IMR-90 (cell line): ENCODE results near the gene TCOF1. TPM values are rescaled to one million over a fixed set of nuclear protein-coding genes. Genes with fewer than 3 reads are reported as not detected.

Source experiments
- ATAC-seq: fragments of 200-7000 bp; cut with Tn5 transposase; 2 replicates; pipeline ENCODE4 v1.9.1; 2020; ENCODE audit warnings: low read depth, mild to moderate bottlenecking, moderate library complexity
- BruUV-seq: library from RNA; stranded (reverse); fragments of 400-500 nt; replicated peaks from 2 replicates; lab custom pipeline; 2021; lab: Mats Ljungman, UMichigan
- CTCF ChIA-PET: fragments of 300-600 bp; formaldehyde crosslinking; extraction: SDS; loops from one replicate; lab custom pipeline; 2021; ENCODE audit warnings: antibody characterized with exemption; lab: Yijun Ruan, JAX
- POLR2A ChIA-PET: fragments of 300-600 bp; sonication (Branson Sonifier 250); formaldehyde crosslinking; loops from one replicate; lab custom pipeline; 2022; ENCODE audit warnings: antibody characterized with exemption; ENCODE audit not compliant: unreplicated experiment; lab: Charles Lee
- DNase-seq: peaks from one replicate; pipeline ENCODE4 v3.0.0; 2013
- H2AFZ ChIP-seq: replicated peaks from 2 replicates; pipeline ENCODE3; 2013; ENCODE audit warnings: low read length, mild to moderate bottlenecking; ENCODE audit not compliant: poor library complexity
- H2AK5ac ChIP-seq: 2 replicates; pipeline ENCODE4 v1.6.1; 2013; ENCODE audit warnings: low read depth, low read length, inconsistent platforms
- H2AK9ac ChIP-seq: replicated peaks from 2 replicates; pipeline ENCODE3; 2013; ENCODE audit warnings: mild to moderate bottlenecking, low read depth, low read length, moderate library complexity; ENCODE audit not compliant: poor library complexity
- H2BK120ac ChIP-seq: 2 replicates; pipeline ENCODE4 v1.6.1; 2013; ENCODE audit warnings: low read depth, low read length, inconsistent platforms
- H2BK15ac ChIP-seq: 3 replicates; pipeline ENCODE4 v1.6.1; 2013; ENCODE audit warnings: low read depth, low read length, inconsistent platforms
- H2BK20ac ChIP-seq: 2 replicates; pipeline ENCODE4 v1.6.1; 2013; ENCODE audit warnings: low read depth, mild to moderate bottlenecking, inconsistent platforms, low read length, moderate library complexity
- H2BK5ac ChIP-seq: 2 replicates; pipeline ENCODE4 v1.6.1; 2013; ENCODE audit warnings: mild to moderate bottlenecking, low read depth, low read length, inconsistent platforms; ENCODE audit not compliant: poor library complexity, severe bottlenecking
- H3K14ac ChIP-seq: replicated peaks from 2 replicates; pipeline ENCODE4 v1.6.1; 2013; ENCODE audit warnings: low read depth, low read length, inconsistent platforms
- H3K18ac ChIP-seq: 2 replicates; pipeline ENCODE4 v1.6.1; 2013; ENCODE audit warnings: low read depth, low read length, control low read depth
- H3K23ac ChIP-seq: 2 replicates; pipeline ENCODE4 v1.6.1; 2013; ENCODE audit warnings: low read depth, low read length, inconsistent platforms
- H3K27ac ChIP-seq: 2 replicates; pipeline ENCODE4 v1.5.1; 2013; ENCODE audit warnings: mild to moderate bottlenecking, control low read depth, low read length; ENCODE audit not compliant: insufficient read depth
- H3K27me3 ChIP-seq: 2 replicates; pipeline ENCODE4 v1.6.1; 2013; ENCODE audit warnings: low read length; ENCODE audit not compliant: control insufficient read depth, insufficient read depth
- H3K36me3 ChIP-seq: 2 replicates; pipeline ENCODE4 v1.6.1; 2013; ENCODE audit warnings: low read length, mixed read lengths; ENCODE audit not compliant: control insufficient read depth, insufficient read depth
- H3K4ac ChIP-seq: 2 replicates; pipeline ENCODE4 v1.6.1; 2013; ENCODE audit warnings: low read depth, low read length, inconsistent platforms
- H3K4me1 ChIP-seq: 2 replicates; pipeline ENCODE4 v1.6.1; 2013; ENCODE audit warnings: low read length, mixed read lengths; ENCODE audit not compliant: control insufficient read depth, insufficient read depth
- H3K4me2 ChIP-seq: 2 replicates; pipeline ENCODE4 v1.6.1; 2013; ENCODE audit warnings: low read depth, mild to moderate bottlenecking, control low read depth, low read length, moderate library complexity
- H3K4me3 ChIP-seq: 2 replicates; pipeline ENCODE4 v1.5.1; 2013; ENCODE audit warnings: low read depth, mild to moderate bottlenecking, control low read depth, low read length, moderate library complexity; ENCODE audit not compliant: insufficient read depth
- H3K56ac ChIP-seq: 2 replicates; pipeline ENCODE4 v1.6.1; 2013; ENCODE audit warnings: low read length, inconsistent platforms; ENCODE audit not compliant: insufficient read depth; ENCODE audit errors: extremely low read depth
- H3K79me1 ChIP-seq, 2 experiments: 2 replicates each; pipeline ENCODE4 v1.6.1; 2013; ENCODE audit warnings: low read length in 2 of 2, inconsistent platforms in 1 of 2, low read depth in 1 of 2
- H3K9ac ChIP-seq: 2 replicates; pipeline ENCODE4 v1.6.1; 2013; ENCODE audit warnings: low read depth, low read length, control low read depth
- H3K9me1 ChIP-seq: 2 replicates; pipeline ENCODE4 v1.6.1; 2013; ENCODE audit warnings: low read length, inconsistent platforms; ENCODE audit not compliant: insufficient read depth
- H3K9me3 ChIP-seq: 2 replicates; pipeline ENCODE4 v1.6.1; 2013; ENCODE audit warnings: low read length; ENCODE audit not compliant: control insufficient read depth, insufficient read depth
- H4K20me1 ChIP-seq: 2 replicates; pipeline ENCODE4 v1.6.1; 2013; ENCODE audit warnings: low read length, inconsistent platforms; ENCODE audit not compliant: insufficient read depth
- H4K5ac ChIP-seq: 2 replicates; pipeline ENCODE4 v1.6.1; 2013; ENCODE audit warnings: mild to moderate bottlenecking, low read depth, low read length, control low read depth
- H4K8ac ChIP-seq, 2 experiments: 2 replicates each; pipeline ENCODE4 v1.6.1; 2013; ENCODE audit warnings: low read depth in 2 of 2, low read length in 2 of 2, control low read depth in 1 of 2, inconsistent platforms in 1 of 2
- H4K91ac ChIP-seq: 2 replicates; pipeline ENCODE4 v1.6.1; 2013; ENCODE audit warnings: low read depth, low read length, inconsistent platforms; ENCODE audit not compliant: insufficient read depth
- CEBPB ChIP-seq: IDR thresholded peaks from 2 replicates; pipeline ENCODE4 v1.6.1; 2012; ENCODE audit warnings: low read depth, low read length, improper control_type of control experiment
- FOS ChIP-seq: fragments of 150-350 bp; IDR thresholded peaks from 2 replicates; pipeline ENCODE4 v1.6.1; 2016; ENCODE audit warnings: low read depth, low read length
- SMC3 ChIP-seq: fragments of 150-350 bp; IDR thresholded peaks from 2 replicates; pipeline ENCODE4 v1.6.1; 2016; ENCODE audit warnings: low read depth, mild to moderate bottlenecking, antibody characterized with exemption, low read length, moderate library complexity
- WGBS, 2 experiments: methylation state at CpG; one replicate each; pipeline versions ENCODE4 v1.1.5 to v1.1.7; 2013; ENCODE audit warnings: missing lambda C conversion rate in 2 of 2; ENCODE audit not compliant: insufficient read length in 1 of 2; ENCODE audit errors: extremely low coverage in 2 of 2; 5-methylcytosine and 5-hydroxymethylcytosine counted together
- dilution Hi-C: fragments of 300-500 bp; cut with HindIII; formaldehyde crosslinking; loops from one replicate; pipeline ENCODE4 v1.14.3; 2018; ENCODE audit warnings: low sequenced_read_pairs; ENCODE audit not compliant: unreplicated experiment
- in situ Hi-C: fragments of 300-500 bp; cut with MboI; formaldehyde crosslinking; loops from 3 replicates; pipeline ENCODE4 v1.14.3; 2019; ENCODE audit warnings: low sequenced_read_pairs, inconsistent platforms, mixed read lengths
- intact Hi-C: fragments of 100-400 bp; cut with micrococcal nuclease; formaldehyde crosslinking; loops from 2 replicates; pipeline ENCODE4 v1.10.0; 2022
- polyA plus RNA-seq, 3 experiments: library from polyadenylated mRNA; depleted of rRNA; stranded (reverse); fragments of >200 nt; gene quantifications; 2 replicates each; pipeline ENCODE4 v1.2.3, GENCODE V29; 2012; ENCODE audit warnings: low replicate concordance in 1 of 3
- total RNA-seq: library from RNA; depleted of rRNA; stranded (reverse); fragments of >200 nt; gene quantifications from 2 replicates; pipeline ENCODE4 v1.2.3, GENCODE V29; 2012

TCOF1 gene
- total and polyA plus RNA-seq, 2 of the 4 experiments (the other 2 are of a cell fraction) = 18.2 to 19.7 TPM

DNA sequence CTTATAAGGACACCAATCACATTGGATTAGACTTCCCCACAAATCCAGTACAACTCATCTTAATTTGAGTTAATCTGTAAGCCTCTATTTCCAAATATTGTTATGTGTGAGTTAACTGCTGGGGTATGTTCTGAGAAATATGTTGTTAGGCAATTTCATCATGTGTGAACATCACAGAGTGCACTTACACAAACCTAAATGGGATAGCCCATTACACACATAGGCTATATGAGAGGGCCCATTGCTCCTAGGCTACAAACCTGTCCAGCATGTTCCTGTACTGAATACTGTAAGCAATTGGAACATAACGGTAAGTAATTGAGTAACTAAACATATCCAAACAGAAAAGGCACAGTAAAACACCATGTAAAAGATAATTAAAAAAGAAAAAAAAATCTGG lies 35.7 kb upstream of the TCOF1 start:
- H3K79me1 ChIP-seq = peaks cover 0 to 8% of the 10 kb centered on the region in 2 experiments; a peak in 2 of 4 replicates
- 0 out of 2 replicates have a peak overlapping the region, but pooled peaks have one; percentile 69 for H2BK20ac ChIP-seq
- no TSS peak for BruUV-seq
- no peak overlapping the region for H4K5ac ChIP-seq
- no peak overlapping the region for H3K27ac ChIP-seq
- in situ Hi-C loops (no loop called here), dilution Hi-C loops (no loop called here), intact Hi-C loops (no loop called here)
- no peak overlapping the region for H3K18ac ChIP-seq
- H3K4me2 ChIP-seq = no peak overlapping the region
- H2BK15ac ChIP-seq = peak overlapping the region; percentile 66; the same call in 1 of the 3 replicates
- no peak overlapping the region for H3K4me3 ChIP-seq
- CTCF ChIA-PET = interaction anchor here (0.9 kb wide), 1 partner anchor 15 kb away, joined by 3 read pairs; no protein-coding TSS in a partner anchor
- H3K4me1 ChIP-seq = peaks cover 30% of the 10 kb centered on the region
- TF ChIP-seq SMC3 (no peak), FOS (no peak), CEBPB (peak; percentile 53; the same call in 1 of the 2 replicates)
- POLR2A ChIA-PET = no interaction called here
- H2AK9ac ChIP-seq = no peak overlapping the region
- no peaks in the 10 kb centered on the region for H3K36me3 ChIP-seq
- H2AK5ac ChIP-seq = peak overlapping the region; percentile 53; the same call in 1 of the 2 replicates
- no peak overlapping the region for H3K14ac ChIP-seq
- no peak overlapping the region for H3K56ac ChIP-seq
- H3K9ac ChIP-seq = no peak overlapping the region
- peaks cover 37% of the 10 kb centered on the region for H3K9me1 ChIP-seq
- H4K91ac ChIP-seq = no peak overlapping the region
- DNase-seq (no peak), ATAC-seq (no peak)
- no peak overlapping the region for H2BK5ac ChIP-seq
- WGBS, 2 experiments = no CpG with 5 or more reads among the region's 1 CpG
- peaks cover 3% of the 10 kb centered on the region; the same call in 1 of the 2 replicates for H4K20me1 ChIP-seq
- H3K23ac ChIP-seq = no peak overlapping the region
- no peaks in the 10 kb centered on the region for H3K27me3 ChIP-seq
- no peak overlapping the region for H4K8ac ChIP-seq
- no peak overlapping the region for H2AFZ ChIP-seq
- 0 out of 2 replicates have a peak overlapping the region, but pooled peaks have one; percentile 28 for H2BK120ac ChIP-seq
- no peaks in the 10 kb centered on the region for H3K9me3 ChIP-seq
- H3K4ac ChIP-seq = peak overlapping the region; percentile 23; the same call in 1 of the 2 replicates
